IMR-90 (cell line): ENCODE measurements around the gene SLC39A8. TPM values are rescaled to one million over a fixed set of nuclear protein-coding genes. Genes with fewer than 3 reads are reported as not detected.

Experiments used
- ATAC-seq: fragments of 200-7000 bp; cut with Tn5 transposase; 2 replicates; pipeline ENCODE4 v1.9.1; 2020; ENCODE audit warnings: low read depth, mild to moderate bottlenecking, moderate library complexity
- BruUV-seq: library from RNA; stranded (reverse); fragments of 400-500 nt; replicated peaks from 2 replicates; lab custom pipeline; 2021; lab: Mats Ljungman, UMichigan
- CTCF ChIA-PET: fragments of 300-600 bp; formaldehyde crosslinking; extraction: SDS; loops from one replicate; lab custom pipeline; 2021; ENCODE audit warnings: antibody characterized with exemption; lab: Yijun Ruan, JAX
- POLR2A ChIA-PET: fragments of 300-600 bp; sonication (Branson Sonifier 250); formaldehyde crosslinking; loops from one replicate; lab custom pipeline; 2022; ENCODE audit warnings: antibody characterized with exemption; ENCODE audit not compliant: unreplicated experiment; lab: Charles Lee
- DNase-seq: peaks from one replicate; pipeline ENCODE4 v3.0.0; 2013
- H2AFZ ChIP-seq: replicated peaks from 2 replicates; pipeline ENCODE3; 2013; ENCODE audit warnings: low read length, mild to moderate bottlenecking; ENCODE audit not compliant: poor library complexity
- H2AK5ac ChIP-seq: 2 replicates; pipeline ENCODE4 v1.6.1; 2013; ENCODE audit warnings: low read depth, low read length, inconsistent platforms
- H2AK9ac ChIP-seq: replicated peaks from 2 replicates; pipeline ENCODE3; 2013; ENCODE audit warnings: mild to moderate bottlenecking, low read depth, low read length, moderate library complexity; ENCODE audit not compliant: poor library complexity
- H2BK120ac ChIP-seq: 2 replicates; pipeline ENCODE4 v1.6.1; 2013; ENCODE audit warnings: low read depth, low read length, inconsistent platforms
- H2BK15ac ChIP-seq: 3 replicates; pipeline ENCODE4 v1.6.1; 2013; ENCODE audit warnings: low read depth, low read length, inconsistent platforms
- H2BK20ac ChIP-seq: 2 replicates; pipeline ENCODE4 v1.6.1; 2013; ENCODE audit warnings: low read depth, mild to moderate bottlenecking, inconsistent platforms, low read length, moderate library complexity
- H2BK5ac ChIP-seq: 2 replicates; pipeline ENCODE4 v1.6.1; 2013; ENCODE audit warnings: mild to moderate bottlenecking, low read depth, low read length, inconsistent platforms; ENCODE audit not compliant: poor library complexity, severe bottlenecking
- H3K14ac ChIP-seq: replicated peaks from 2 replicates; pipeline ENCODE4 v1.6.1; 2013; ENCODE audit warnings: low read depth, low read length, inconsistent platforms
- H3K18ac ChIP-seq: 2 replicates; pipeline ENCODE4 v1.6.1; 2013; ENCODE audit warnings: low read depth, low read length, control low read depth
- H3K23ac ChIP-seq: 2 replicates; pipeline ENCODE4 v1.6.1; 2013; ENCODE audit warnings: low read depth, low read length, inconsistent platforms
- H3K27ac ChIP-seq: 2 replicates; pipeline ENCODE4 v1.5.1; 2013; ENCODE audit warnings: mild to moderate bottlenecking, control low read depth, low read length; ENCODE audit not compliant: insufficient read depth
- H3K27me3 ChIP-seq: 2 replicates; pipeline ENCODE4 v1.6.1; 2013; ENCODE audit warnings: low read length; ENCODE audit not compliant: control insufficient read depth, insufficient read depth
- H3K36me3 ChIP-seq: 2 replicates; pipeline ENCODE4 v1.6.1; 2013; ENCODE audit warnings: low read length, mixed read lengths; ENCODE audit not compliant: control insufficient read depth, insufficient read depth
- H3K4ac ChIP-seq: 2 replicates; pipeline ENCODE4 v1.6.1; 2013; ENCODE audit warnings: low read depth, low read length, inconsistent platforms
- H3K4me1 ChIP-seq: 2 replicates; pipeline ENCODE4 v1.6.1; 2013; ENCODE audit warnings: low read length, mixed read lengths; ENCODE audit not compliant: control insufficient read depth, insufficient read depth
- H3K4me2 ChIP-seq: 2 replicates; pipeline ENCODE4 v1.6.1; 2013; ENCODE audit warnings: low read depth, mild to moderate bottlenecking, control low read depth, low read length, moderate library complexity
- H3K4me3 ChIP-seq: 2 replicates; pipeline ENCODE4 v1.5.1; 2013; ENCODE audit warnings: low read depth, mild to moderate bottlenecking, control low read depth, low read length, moderate library complexity; ENCODE audit not compliant: insufficient read depth
- H3K56ac ChIP-seq: 2 replicates; pipeline ENCODE4 v1.6.1; 2013; ENCODE audit warnings: low read length, inconsistent platforms; ENCODE audit not compliant: insufficient read depth; ENCODE audit errors: extremely low read depth
- H3K79me1 ChIP-seq, 2 experiments: 2 replicates each; pipeline ENCODE4 v1.6.1; 2013; ENCODE audit warnings: low read length in 2 of 2, inconsistent platforms in 1 of 2, low read depth in 1 of 2
- H3K9ac ChIP-seq: 2 replicates; pipeline ENCODE4 v1.6.1; 2013; ENCODE audit warnings: low read depth, low read length, control low read depth
- H3K9me1 ChIP-seq: 2 replicates; pipeline ENCODE4 v1.6.1; 2013; ENCODE audit warnings: low read length, inconsistent platforms; ENCODE audit not compliant: insufficient read depth
- H3K9me3 ChIP-seq: 2 replicates; pipeline ENCODE4 v1.6.1; 2013; ENCODE audit warnings: low read length; ENCODE audit not compliant: control insufficient read depth, insufficient read depth
- H4K20me1 ChIP-seq: 2 replicates; pipeline ENCODE4 v1.6.1; 2013; ENCODE audit warnings: low read length, inconsistent platforms; ENCODE audit not compliant: insufficient read depth
- H4K5ac ChIP-seq: 2 replicates; pipeline ENCODE4 v1.6.1; 2013; ENCODE audit warnings: mild to moderate bottlenecking, low read depth, low read length, control low read depth
- H4K8ac ChIP-seq, 2 experiments: 2 replicates each; pipeline ENCODE4 v1.6.1; 2013; ENCODE audit warnings: low read depth in 2 of 2, low read length in 2 of 2, control low read depth in 1 of 2, inconsistent platforms in 1 of 2
- H4K91ac ChIP-seq: 2 replicates; pipeline ENCODE4 v1.6.1; 2013; ENCODE audit warnings: low read depth, low read length, inconsistent platforms; ENCODE audit not compliant: insufficient read depth
- BHLHE40 ChIP-seq: fragments of 150-350 bp; IDR thresholded peaks from 2 replicates; pipeline ENCODE4 v1.6.1; 2016; ENCODE audit warnings: mild to moderate bottlenecking, low read depth, low read length
- MAFK ChIP-seq: IDR thresholded peaks from 2 replicates; pipeline ENCODE4 v1.6.1; 2012; ENCODE audit warnings: low read depth, low read length, improper control_type of control experiment
- NFE2L2 ChIP-seq: fragments of 150-350 bp; IDR thresholded peaks from 2 replicates; pipeline ENCODE4 v1.6.1; 2016; ENCODE audit warnings: low read depth, mild to moderate bottlenecking, low read length
- POLR2A ChIP-seq: IDR thresholded peaks from 2 replicates; pipeline ENCODE4 v1.6.1; 2012; ENCODE audit warnings: mild to moderate bottlenecking, low read depth, low read length
- WGBS, 2 experiments: methylation state at CpG; one replicate each; pipeline versions ENCODE4 v1.1.5 to v1.1.7; 2013; ENCODE audit warnings: missing lambda C conversion rate in 2 of 2; ENCODE audit not compliant: insufficient read length in 1 of 2; ENCODE audit errors: extremely low coverage in 2 of 2; 5-methylcytosine and 5-hydroxymethylcytosine counted together
- dilution Hi-C: fragments of 300-500 bp; cut with HindIII; formaldehyde crosslinking; loops from one replicate; pipeline ENCODE4 v1.14.3; 2018; ENCODE audit warnings: low sequenced_read_pairs; ENCODE audit not compliant: unreplicated experiment
- in situ Hi-C: fragments of 300-500 bp; cut with MboI; formaldehyde crosslinking; loops from 3 replicates; pipeline ENCODE4 v1.14.3; 2019; ENCODE audit warnings: low sequenced_read_pairs, inconsistent platforms, mixed read lengths
- intact Hi-C: fragments of 100-400 bp; cut with micrococcal nuclease; formaldehyde crosslinking; loops from 2 replicates; pipeline ENCODE4 v1.10.0; 2022
- polyA plus RNA-seq, 3 experiments: library from polyadenylated mRNA; depleted of rRNA; stranded (reverse); fragments of >200 nt; gene quantifications; 2 replicates each; pipeline ENCODE4 v1.2.3, GENCODE V29; 2012; ENCODE audit warnings: low replicate concordance in 1 of 3
- total RNA-seq: library from RNA; depleted of rRNA; stranded (reverse); fragments of >200 nt; gene quantifications from 2 replicates; pipeline ENCODE4 v1.2.3, GENCODE V29; 2012
- TF ChIP-seq, protein P1 (sequence below): fragments of 150-350 bp; IDR thresholded peaks from 2 replicates; pipeline ENCODE4 v1.6.1; 2016; ENCODE audit warnings: low read depth, mild to moderate bottlenecking, low read length, moderate library complexity, borderline replicate concordance

Gene SLC39A8
- total and polyA plus RNA-seq, 2 of the 4 experiments (the other 2 are of a cell fraction), result 0.05 to 0.18 TPM

DNA sequence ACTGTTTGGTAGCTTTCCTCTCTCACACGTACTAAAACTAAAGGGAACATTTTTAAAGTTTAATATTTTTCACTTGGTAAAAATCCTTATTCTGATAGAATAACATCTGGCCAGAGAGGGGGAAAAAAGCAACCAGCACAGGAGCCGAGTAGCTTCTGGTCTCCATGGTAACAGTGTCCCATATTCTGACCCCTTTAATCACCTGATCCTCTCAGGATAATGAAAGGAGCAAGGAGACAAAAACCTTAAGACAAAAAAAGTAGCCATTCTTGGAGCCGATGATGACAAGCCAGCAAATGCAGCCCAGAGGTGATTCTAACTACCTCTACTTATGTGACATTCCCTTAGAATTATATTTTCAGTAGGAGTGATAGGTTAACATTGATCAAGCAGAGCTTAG, 126.6 kb downstream of the SLC39A8 start:
- H3K27ac ChIP-seq, result no peak overlapping the region
- no peak overlapping the region for H3K4me2 ChIP-seq
- no peak overlapping the region for H3K18ac ChIP-seq
- WGBS, 2 experiments, result no CpG with 5 or more reads among the region's 3 CpGs
- intact Hi-C loops (no loop called here), dilution Hi-C loops (no loop called here), in situ Hi-C loops (no loop called here)
- no peak overlapping the region for H2BK15ac ChIP-seq
- H2AK9ac ChIP-seq, result no peak overlapping the region
- H2AK5ac ChIP-seq, result no peak overlapping the region
- no peak overlapping the region for H4K5ac ChIP-seq
- no peak overlapping the region for H2AFZ ChIP-seq
- H3K4me1 ChIP-seq, result no peaks in the 10 kb centered on the region
- CTCF ChIA-PET, result interaction anchor here (0.7 to 1.3 kb wide), 2 partner anchors 11 to 1057 kb away, joined by 3 read pairs; no protein-coding TSS in a partner anchor
- H3K9me1 ChIP-seq, result no peaks in the 10 kb centered on the region
- H2BK120ac ChIP-seq, result no peak overlapping the region
- no peaks in the 10 kb centered on the region for H3K9me3 ChIP-seq
- no peaks in the 10 kb centered on the region for H4K20me1 ChIP-seq
- no peak overlapping the region for H3K14ac ChIP-seq
- H4K91ac ChIP-seq, result no peak overlapping the region
- BruUV-seq, result no TSS peak
- DNase-seq (no peak), ATAC-seq (no peak)
- H2BK20ac ChIP-seq, result no peak overlapping the region
- no peaks in the 10 kb centered on the region for H3K79me1 ChIP-seq
- no peaks in the 10 kb centered on the region for H3K27me3 ChIP-seq
- POLR2A ChIA-PET, result no interaction called here
- H2BK5ac ChIP-seq, result no peak overlapping the region
- H3K56ac ChIP-seq, result no peak overlapping the region
- no peak overlapping the region for H3K23ac ChIP-seq
- no peak overlapping the region for H3K4ac ChIP-seq
- TF ChIP-seq BHLHE40 (no peak), NFE2L2 (no peak), POLR2A (no peak), MAFK (no peak)
- TF ChIP-seq, protein P1, sequence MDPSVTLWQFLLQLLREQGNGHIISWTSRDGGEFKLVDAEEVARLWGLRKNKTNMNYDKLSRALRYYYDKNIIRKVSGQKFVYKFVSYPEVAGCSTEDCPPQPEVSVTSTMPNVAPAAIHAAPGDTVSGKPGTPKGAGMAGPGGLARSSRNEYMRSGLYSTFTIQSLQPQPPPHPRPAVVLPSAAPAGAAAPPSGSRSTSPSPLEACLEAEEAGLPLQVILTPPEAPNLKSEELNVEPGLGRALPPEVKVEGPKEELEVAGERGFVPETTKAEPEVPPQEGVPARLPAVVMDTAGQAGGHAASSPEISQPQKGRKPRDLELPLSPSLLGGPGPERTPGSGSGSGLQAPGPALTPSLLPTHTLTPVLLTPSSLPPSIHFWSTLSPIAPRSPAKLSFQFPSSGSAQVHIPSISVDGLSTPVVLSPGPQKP, result no peak
- H3K4me3 ChIP-seq, result no peak overlapping the region
- no peaks in the 10 kb centered on the region for H3K36me3 ChIP-seq
- no peak overlapping the region for H3K9ac ChIP-seq
- no peak overlapping the region for H4K8ac ChIP-seq
